HG03520 (cell line): ENCODE results near the gene NPIPB5.
"Not testable (repeated sequence)": the region's sequence is repeated elsewhere in the genome, so short reads cannot be mapped to it uniquely, and the experiment has no call there.

ENCODE experiments used
- ATAC-seq: cut with Tn5 transposase; IDR thresholded peaks from one replicate; pipeline ENCODE4 v1.9.1; 2021; ENCODE audit warnings: mild to moderate bottlenecking, moderate library complexity; ENCODE audit not compliant: unreplicated experiment

Gene NPIPB5

GRCh38 chr16:22510591-22510990 lies at the start of gene NPIPB5:
TSS of gene NPIPB5 (plus strand) at chr16:22510891. CDS start at chr16:22513802, 2,911 bp downstream.
- ATAC-seq = not testable (repeated sequence)

DNA sequence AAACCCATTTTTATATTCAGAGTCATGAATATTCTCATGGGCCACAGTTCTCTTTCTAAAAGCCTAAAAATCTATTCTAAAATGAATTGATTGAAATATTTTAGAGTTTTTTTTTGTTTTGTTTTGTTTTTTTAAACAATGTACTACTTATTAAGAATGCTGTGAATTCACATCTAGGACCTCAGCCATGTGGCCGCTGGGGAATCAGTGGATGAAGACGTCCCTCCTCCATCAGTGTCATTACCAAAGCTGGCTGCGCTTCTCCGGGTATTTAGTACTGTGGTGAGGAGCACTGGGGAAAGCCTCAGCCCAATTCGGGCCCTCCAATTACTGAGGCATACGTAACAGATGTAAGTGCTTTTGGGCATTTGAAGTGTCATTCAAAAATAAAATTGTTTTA lies 41.8 kb upstream of the NPIPB5 start:
- ATAC-seq = not testable (repeated sequence)

DNA sequence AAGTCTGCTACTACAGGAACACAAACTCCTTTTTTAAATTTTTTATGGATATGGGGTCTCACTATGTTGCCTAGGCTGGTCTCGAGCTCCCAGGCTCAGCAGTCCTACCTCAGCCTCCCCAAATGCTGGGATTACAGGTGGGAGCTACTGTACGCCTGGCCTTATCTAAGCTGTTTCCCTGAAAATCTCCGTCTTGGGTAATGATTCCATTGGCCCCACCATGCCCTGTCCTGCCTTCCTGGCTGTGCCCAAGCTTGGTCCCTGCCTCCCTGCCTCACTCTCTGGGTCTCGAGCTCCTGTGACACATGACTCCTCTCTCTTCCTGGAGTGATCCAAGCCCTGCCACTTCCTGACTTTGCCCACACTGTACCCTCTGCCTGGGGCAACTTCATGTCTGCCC lies 27.3 kb downstream of the NPIPB5 start:
- not testable (repeated sequence) for ATAC-seq

GRCh38 chr16:22544809-22545208 lies 34.1 kb downstream of the NPIPB5 start:
- not testable (repeated sequence) for ATAC-seq

- not testable (repeated sequence) for ATAC-seq
Measured at GRCh38 chr16:22546630-22547029, 35.9 kb downstream of the NPIPB5 start.

DNA sequence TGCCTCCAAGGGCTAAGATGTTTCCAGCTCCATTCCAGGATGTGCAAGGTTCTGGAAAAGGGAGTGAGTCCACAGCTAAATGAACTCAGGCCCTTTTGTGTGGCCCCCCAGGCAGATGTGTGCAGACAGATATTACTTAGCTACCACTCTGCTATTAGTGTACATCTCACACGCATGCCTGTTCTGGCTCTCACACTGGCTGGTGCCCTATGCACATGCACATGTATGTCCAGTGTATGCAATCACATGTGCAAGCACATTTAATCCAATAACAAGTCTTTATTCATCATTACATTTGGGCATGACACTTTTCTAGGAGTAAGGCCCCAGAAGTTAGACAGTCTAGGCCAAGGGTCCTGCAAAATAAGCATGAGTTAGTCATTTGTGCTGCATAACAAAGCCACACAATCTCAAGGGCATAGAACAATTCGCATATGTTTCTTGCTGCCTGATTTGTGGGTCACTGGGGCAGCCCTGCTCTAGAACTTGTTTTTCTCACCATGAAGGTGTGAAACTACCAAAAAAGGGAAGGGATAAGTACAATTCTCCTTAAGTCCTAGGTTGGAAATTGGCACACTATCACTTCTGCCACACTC lies 36.6 kb downstream of the NPIPB5 start:
- not testable (repeated sequence) for ATAC-seq

DNA sequence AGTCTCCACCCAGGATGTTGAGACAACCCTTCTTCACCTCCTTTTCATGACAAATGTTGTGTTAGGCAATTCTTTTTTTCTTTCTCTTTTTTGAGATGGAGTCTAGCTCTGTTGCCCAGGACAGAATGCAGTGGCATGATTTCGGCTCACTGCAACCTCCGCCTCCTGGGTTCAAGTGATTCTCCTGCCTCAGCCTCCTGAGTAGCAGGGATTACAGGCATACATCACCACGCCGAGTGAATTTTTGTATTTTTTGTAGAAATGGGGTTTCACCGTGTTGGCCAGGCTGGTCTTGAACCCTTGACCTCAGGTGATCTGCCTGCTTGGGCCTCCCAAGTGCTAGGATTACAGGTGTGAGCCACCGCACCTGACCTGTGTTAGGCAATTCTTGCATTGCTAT lies 39.2 kb downstream of the NPIPB5 start:
- ATAC-seq = not testable (repeated sequence)

DNA sequence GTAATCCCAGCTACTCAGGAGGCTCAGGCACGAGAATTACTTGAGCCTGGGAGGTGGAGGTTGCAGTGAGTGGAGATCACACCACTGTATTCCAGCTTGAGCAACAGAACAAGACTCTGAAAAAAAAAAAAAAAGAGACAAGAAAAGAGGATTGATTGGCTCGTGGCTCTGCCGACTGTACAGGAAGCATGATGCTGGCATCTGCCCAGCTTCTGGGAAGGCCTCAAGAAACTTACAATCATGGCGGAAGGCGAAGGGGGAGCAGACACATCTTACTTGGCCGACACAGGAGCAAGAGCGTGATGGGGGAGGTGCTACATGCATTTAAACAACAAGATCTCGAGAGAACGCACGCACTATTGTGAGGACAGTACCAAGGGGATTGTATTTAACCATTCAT lies 40.5 kb downstream of the NPIPB5 start:
- not testable (repeated sequence) for ATAC-seq

- not testable (repeated sequence) for ATAC-seq
Measured at GRCh38 chr16:22551651-22552050, 41.0 kb downstream of the NPIPB5 start.

DNA sequence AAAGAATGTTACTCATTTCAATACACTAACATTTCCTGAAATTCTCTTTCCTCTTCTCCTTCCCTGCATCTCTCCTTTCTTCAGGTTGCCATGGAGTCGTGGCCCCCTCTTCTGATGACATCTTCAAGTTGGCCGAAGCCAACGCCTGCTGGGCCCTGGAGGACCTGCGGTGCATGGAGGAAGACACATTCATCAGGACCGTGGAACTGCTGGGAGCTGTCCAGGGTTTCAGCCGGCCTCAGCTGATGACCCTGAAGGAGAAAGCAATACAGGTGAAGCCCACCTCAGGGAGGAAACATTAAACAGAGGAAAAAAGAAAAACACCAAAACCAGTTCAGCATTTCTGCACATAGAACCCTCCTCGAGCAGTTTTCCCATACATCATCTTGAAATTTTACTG lies 46.1 kb downstream of the NPIPB5 start:
- ATAC-seq = not testable (repeated sequence)
